ENCODE results near the gene CCDC17.

CCDC17 gene

GRCh38 chr1:45574105-45574626 lies 49.7 kb downstream of the CCDC17 start:
- DNase-seq, result no peak

GRCh38 chr1:45573231-45573804 lies 50.5 kb downstream of the CCDC17 start:
- no peak for DNase-seq

- no peak for DNase-seq
These were observed 53.2 kb downstream of the CCDC17 start for GRCh38 chr1:45570631-45571030.
